HEK293 (cell line): ENCODE results near the gene SOCS4.

ENCODE experiments used
- CTCF ChIA-PET: fragments of 350-600 bp; formaldehyde crosslinking; extraction: SDS; loops from one replicate; lab custom pipeline; 2021; ENCODE audit warnings: antibody characterized with exemption; lab: Yijun Ruan, JAX
- POLR2A ChIA-PET: fragments of 300-600 bp; formaldehyde crosslinking; extraction: SDS; loops from one replicate; lab custom pipeline; 2020; ENCODE audit warnings: antibody characterized with exemption, inconsistent platforms; lab: Yijun Ruan, JAX
- H3K27ac ChIP-seq: fragments of 200-500 bp; sonication (Bioruptor generic); 2 replicates; pipeline ENCODE4 v1.5.1; 2014; ENCODE audit warnings: low read depth, low read length, control low read depth, inconsistent platforms; ENCODE audit errors: extremely low read depth
- H3K36me3 ChIP-seq, 2 experiments: fragments of 200-500 bp in 1 of 2; sonication (Bioruptor generic) in 1 of 2; 1 replicate in 1 of 2; 2 replicates in 1 of 2; pipeline ENCODE4 v1.5.1; 2014 to 2017; ENCODE audit warnings: inconsistent platforms in 2 of 2, low read length in 2 of 2; ENCODE audit not compliant: control insufficient read depth in 2 of 2, insufficient read depth in 1 of 2
- H3K4me1 ChIP-seq: fragments of 200-500 bp; sonication (Bioruptor generic); 2 replicates; pipeline ENCODE4 v1.5.1; 2014; ENCODE audit warnings: mild to moderate bottlenecking, low read length, inconsistent platforms; ENCODE audit not compliant: control insufficient read depth, insufficient read depth
- H3K4me3 ChIP-seq: 2 replicates; pipeline ENCODE4 v1.5.1; 2011; ENCODE audit warnings: low read depth, mild to moderate bottlenecking, control low read depth, low read length, moderate library complexity
- H3K9me3 ChIP-seq: fragments of 200-500 bp; sonication (Bioruptor generic); 2 replicates; pipeline ENCODE4 v1.5.1; 2014; ENCODE audit warnings: low read depth, low read length, inconsistent platforms; ENCODE audit not compliant: control insufficient read depth, insufficient read depth
- GFI1B ChIP-seq: fragments of 450-650 bp; formaldehyde crosslinking; IDR thresholded peaks from 2 replicates; pipeline ENCODE4 v1.5.1; 2016; ENCODE audit warnings: missing biosample characterization, missing genetic modification characterization
- GLIS1 ChIP-seq: fragments of 450-650 bp; formaldehyde crosslinking; IDR thresholded peaks from 2 replicates; pipeline ENCODE4 v1.5.1; 2016; ENCODE audit warnings: missing biosample characterization, missing genetic modification characterization
- MYNN ChIP-seq: fragments of 450-650 bp; formaldehyde crosslinking; IDR thresholded peaks from 2 replicates; pipeline ENCODE4 v1.5.1; 2016; ENCODE audit warnings: missing biosample characterization, missing genetic modification characterization, borderline replicate concordance
- SP2 ChIP-seq: fragments of 450-650 bp; formaldehyde crosslinking; IDR thresholded peaks from 2 replicates; pipeline ENCODE4 v1.5.1; 2016; ENCODE audit warnings: missing biosample characterization, missing genetic modification characterization
- TCF7L2 ChIP-seq: IDR thresholded peaks from 2 replicates; pipeline ENCODE4 v1.6.1; 2011; ENCODE audit warnings: low read depth, mild to moderate bottlenecking, inconsistent platforms, low read length, moderate library complexity, borderline replicate concordance
- ZBTB7A ChIP-seq: fragments of 450-650 bp; formaldehyde crosslinking; IDR thresholded peaks from 2 replicates; pipeline ENCODE4 v1.5.1; 2016; ENCODE audit warnings: low read depth, missing biosample characterization, missing genetic modification characterization
- ZBTB8A ChIP-seq: fragments of 450-650 bp; formaldehyde crosslinking; IDR thresholded peaks from 2 replicates; pipeline ENCODE4 v1.5.1; 2016; ENCODE audit warnings: missing biosample characterization, missing genetic modification characterization
- ZNF174 ChIP-seq: fragments of 450-650 bp; formaldehyde crosslinking; IDR thresholded peaks from 2 replicates; pipeline ENCODE4 v1.5.0; 2017; ENCODE audit warnings: missing biosample characterization, mild to moderate bottlenecking, missing genetic modification characterization
- ZNF2 ChIP-seq: fragments of 450-650 bp; formaldehyde crosslinking; IDR thresholded peaks from 2 replicates; pipeline ENCODE4 v1.5.1; 2016; ENCODE audit warnings: missing biosample characterization, missing genetic modification characterization
- ZNF214 ChIP-seq: fragments of 450-650 bp; formaldehyde crosslinking; IDR thresholded peaks from 2 replicates; pipeline ENCODE4 v1.5.1; 2017; ENCODE audit warnings: missing biosample characterization, mild to moderate bottlenecking, missing genetic modification characterization, borderline replicate concordance
- ZNF274 ChIP-seq, 2 experiments: fragments of 200-500 bp in 1 of 2; fragments of 450-650 bp in 1 of 2; sonication (Bioruptor generic) in 1 of 2; formaldehyde crosslinking in 1 of 2; IDR thresholded peaks; 2 replicates each; pipeline versions ENCODE4 v1.5.1 to v1.6.1; 2014 to 2016; ENCODE audit warnings: borderline replicate concordance in 1 of 2, inconsistent platforms in 1 of 2, low read length in 1 of 2, missing biosample characterization in 1 of 2, missing genetic modification characterization in 1 of 2
- ZNF302 ChIP-seq: fragments of 450-650 bp; formaldehyde crosslinking; IDR thresholded peaks from 2 replicates; pipeline ENCODE4 v1.5.1; 2016; ENCODE audit warnings: missing biosample characterization, missing genetic modification characterization, low read depth
- ZNF324 ChIP-seq: fragments of 450-650 bp; formaldehyde crosslinking; IDR thresholded peaks from 2 replicates; pipeline ENCODE4 v1.5.1; 2016; ENCODE audit warnings: missing biosample characterization, missing genetic modification characterization
- ZNF37A ChIP-seq: fragments of 450-650 bp; IDR thresholded peaks from 2 replicates; pipeline ENCODE4 v1.5.1; 2018; ENCODE audit warnings: missing biosample characterization, missing genetic modification characterization
- ZNF391 ChIP-seq: fragments of 450-650 bp; formaldehyde crosslinking; IDR thresholded peaks from 2 replicates; pipeline ENCODE4 v1.5.1; 2016; ENCODE audit warnings: low read depth, missing biosample characterization, missing genetic modification characterization, borderline replicate concordance
- ZNF394 ChIP-seq: fragments of 450-650 bp; formaldehyde crosslinking; IDR thresholded peaks from 2 replicates; pipeline ENCODE4 v1.5.1; 2016; ENCODE audit warnings: missing biosample characterization, missing genetic modification characterization, mild to moderate bottlenecking, moderate library complexity, borderline replicate concordance
- ZNF423 ChIP-seq: fragments of 450-650 bp; formaldehyde crosslinking; IDR thresholded peaks from 2 replicates; pipeline ENCODE4 v1.5.1; 2016; ENCODE audit warnings: missing biosample characterization, missing genetic modification characterization
- ZNF555 ChIP-seq: fragments of 450-650 bp; formaldehyde crosslinking; conservative IDR thresholded peaks from 2 replicates; pipeline ENCODE4 v1.5.1; 2017; ENCODE audit warnings: missing biosample characterization, mild to moderate bottlenecking, missing genetic modification characterization, inconsistent platforms
- ZNF558 ChIP-seq: fragments of 450-650 bp; formaldehyde crosslinking; IDR thresholded peaks from 2 replicates; pipeline ENCODE4 v1.5.1; 2016; ENCODE audit warnings: missing biosample characterization, missing genetic modification characterization
- ZNF626 ChIP-seq: fragments of 450-650 bp; sonication (Bioruptor Pico); formaldehyde crosslinking; IDR thresholded peaks from 2 replicates; pipeline ENCODE4 v1.5.1; 2018; ENCODE audit warnings: missing biosample characterization, missing genetic modification characterization, inconsistent platforms
- ZNF76 ChIP-seq: fragments of 450-650 bp; formaldehyde crosslinking; IDR thresholded peaks from 2 replicates; pipeline ENCODE4; 2016; ENCODE audit warnings: low read depth, missing biosample characterization, missing genetic modification characterization, borderline replicate concordance
- ZNF791 ChIP-seq: fragments of 450-650 bp; formaldehyde crosslinking; IDR thresholded peaks from 2 replicates; pipeline ENCODE4 v1.5.1; 2016; ENCODE audit warnings: missing biosample characterization, missing genetic modification characterization
- TF ChIP-seq, protein P1 (sequence below): fragments of 450-650 bp; formaldehyde crosslinking; IDR thresholded peaks from 2 replicates; pipeline ENCODE4 v1.5.1; 2017; ENCODE audit warnings: missing biosample characterization, missing genetic modification characterization
- TF ChIP-seq, protein P2 (sequence below): fragments of 450-650 bp; formaldehyde crosslinking; IDR thresholded peaks from 2 replicates; pipeline ENCODE4 v1.5.1; 2017; ENCODE audit warnings: missing biosample characterization, missing genetic modification characterization
- TF ChIP-seq, protein P3 (sequence below): fragments of 450-650 bp; formaldehyde crosslinking; IDR thresholded peaks from 2 replicates; pipeline ENCODE4 v1.5.1; 2016; ENCODE audit warnings: missing biosample characterization, missing genetic modification characterization
- TF ChIP-seq, protein P4 (sequence below): fragments of 450-650 bp; formaldehyde crosslinking; IDR thresholded peaks from 2 replicates; pipeline ENCODE4; 2016; ENCODE audit warnings: missing biosample characterization, missing genetic modification characterization
- TF ChIP-seq, protein P5 (sequence below): fragments of 450-650 bp; formaldehyde crosslinking; IDR thresholded peaks from 2 replicates; pipeline ENCODE4 v1.5.1; 2017; ENCODE audit warnings: missing biosample characterization, missing genetic modification characterization

SOCS4 gene

DNA sequence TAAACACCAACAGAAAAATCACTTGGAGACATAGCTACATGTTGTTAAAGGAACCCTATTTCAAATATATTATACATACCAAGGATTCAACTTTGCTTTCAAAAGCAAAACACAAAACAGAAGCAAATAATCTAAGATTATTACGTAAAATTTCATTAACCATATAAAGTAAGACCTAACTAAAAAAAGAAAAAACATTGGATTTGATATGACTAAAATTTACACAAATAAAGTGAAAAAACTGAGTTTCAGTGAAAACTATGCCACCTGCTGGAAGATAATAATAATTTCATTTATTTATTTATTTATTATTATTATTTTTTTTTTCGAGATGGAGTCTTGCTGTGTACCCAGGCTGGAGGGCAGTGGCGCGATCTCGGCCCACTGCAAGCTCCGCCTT lies 45.3 kb upstream of the SOCS4 start:
- no peak overlapping the region for H3K27ac ChIP-seq
- TF ChIP-seq ZNF174 (tag by site-specific recombination) (no peak), ZNF274 (IDR thresholded peaks at IDR 0.05; ENCODE audit: low read length) (no peak), ZNF274 (tag by site-specific recombination; IDR thresholded peaks at IDR 0.05; ENCODE audit: borderline replicate concordance) (no peak), ZNF626 (tag by site-specific recombination) (no peak), ZNF2 (tag by site-specific recombination) (no peak), GLIS1 (tag by site-specific recombination) (no peak), TCF7L2 (no peak), ZNF214 (tag by site-specific recombination) (no peak), ZNF791 (tag by site-specific recombination) (no peak), ZNF37A (tag by site-specific recombination) (no peak), ZNF558 (no peak), ZBTB7A (tag by site-specific recombination) (no peak)
- TF ChIP-seq, protein P1, sequence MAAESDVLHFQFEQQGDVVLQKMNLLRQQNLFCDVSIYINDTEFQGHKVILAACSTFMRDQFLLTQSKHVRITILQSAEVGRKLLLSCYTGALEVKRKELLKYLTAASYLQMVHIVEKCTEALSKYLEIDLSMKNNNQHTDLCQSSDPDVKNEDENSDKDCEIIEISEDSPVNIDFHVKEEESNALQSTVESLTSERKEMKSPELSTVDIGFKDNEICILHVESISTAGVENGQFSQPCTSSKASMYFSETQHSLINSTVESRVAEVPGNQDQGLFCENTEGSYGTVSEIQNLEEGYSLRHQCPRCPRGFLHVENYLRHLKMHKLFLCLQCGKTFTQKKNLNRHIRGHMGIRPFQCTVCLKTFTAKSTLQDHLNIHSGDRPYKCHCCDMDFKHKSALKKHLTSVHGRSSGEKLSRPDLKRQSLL (tag by site-specific recombination): no peak
- TF ChIP-seq, protein P2, sequence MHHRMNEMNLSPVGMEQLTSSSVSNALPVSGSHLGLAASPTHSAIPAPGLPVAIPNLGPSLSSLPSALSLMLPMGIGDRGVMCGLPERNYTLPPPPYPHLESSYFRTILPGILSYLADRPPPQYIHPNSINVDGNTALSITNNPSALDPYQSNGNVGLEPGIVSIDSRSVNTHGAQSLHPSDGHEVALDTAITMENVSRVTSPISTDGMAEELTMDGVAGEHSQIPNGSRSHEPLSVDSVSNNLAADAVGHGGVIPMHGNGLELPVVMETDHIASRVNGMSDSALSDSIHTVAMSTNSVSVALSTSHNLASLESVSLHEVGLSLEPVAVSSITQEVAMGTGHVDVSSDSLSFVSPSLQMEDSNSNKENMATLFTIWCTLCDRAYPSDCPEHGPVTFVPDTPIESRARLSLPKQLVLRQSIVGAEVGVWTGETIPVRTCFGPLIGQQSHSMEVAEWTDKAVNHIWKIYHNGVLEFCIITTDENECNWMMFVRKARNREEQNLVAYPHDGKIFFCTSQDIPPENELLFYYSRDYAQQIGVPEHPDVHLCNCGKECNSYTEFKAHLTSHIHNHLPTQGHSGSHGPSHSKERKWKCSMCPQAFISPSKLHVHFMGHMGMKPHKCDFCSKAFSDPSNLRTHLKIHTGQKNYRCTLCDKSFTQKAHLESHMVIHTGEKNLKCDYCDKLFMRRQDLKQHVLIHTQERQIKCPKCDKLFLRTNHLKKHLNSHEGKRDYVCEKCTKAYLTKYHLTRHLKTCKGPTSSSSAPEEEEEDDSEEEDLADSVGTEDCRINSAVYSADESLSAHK: no peak
- TF ChIP-seq, protein P3, sequence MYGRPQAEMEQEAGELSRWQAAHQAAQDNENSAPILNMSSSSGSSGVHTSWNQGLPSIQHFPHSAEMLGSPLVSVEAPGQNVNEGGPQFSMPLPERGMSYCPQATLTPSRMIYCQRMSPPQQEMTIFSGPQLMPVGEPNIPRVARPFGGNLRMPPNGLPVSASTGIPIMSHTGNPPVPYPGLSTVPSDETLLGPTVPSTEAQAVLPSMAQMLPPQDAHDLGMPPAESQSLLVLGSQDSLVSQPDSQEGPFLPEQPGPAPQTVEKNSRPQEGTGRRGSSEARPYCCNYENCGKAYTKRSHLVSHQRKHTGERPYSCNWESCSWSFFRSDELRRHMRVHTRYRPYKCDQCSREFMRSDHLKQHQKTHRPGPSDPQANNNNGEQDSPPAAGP (tag by site-specific recombination): no peak
- TF ChIP-seq, all 188 proteins: peak for 0
- no peaks in the 10 kb centered on the region for H3K9me3 ChIP-seq
- no peaks in the 10 kb centered on the region for H3K4me1 ChIP-seq
- no peak overlapping the region for H3K4me3 ChIP-seq
- ChIA-PET POLR2A (no interaction called here), CTCF (interaction anchor here (0.7 to 1.4 kb wide), 4 partner anchors 34 to 542 kb away, joined by 3 to 5 read pairs (median 4); no protein-coding TSS in a partner anchor)
- peaks cover 52 to 69% of the 10 kb centered on the region in 2 experiments for H3K36me3 ChIP-seq

DNA sequence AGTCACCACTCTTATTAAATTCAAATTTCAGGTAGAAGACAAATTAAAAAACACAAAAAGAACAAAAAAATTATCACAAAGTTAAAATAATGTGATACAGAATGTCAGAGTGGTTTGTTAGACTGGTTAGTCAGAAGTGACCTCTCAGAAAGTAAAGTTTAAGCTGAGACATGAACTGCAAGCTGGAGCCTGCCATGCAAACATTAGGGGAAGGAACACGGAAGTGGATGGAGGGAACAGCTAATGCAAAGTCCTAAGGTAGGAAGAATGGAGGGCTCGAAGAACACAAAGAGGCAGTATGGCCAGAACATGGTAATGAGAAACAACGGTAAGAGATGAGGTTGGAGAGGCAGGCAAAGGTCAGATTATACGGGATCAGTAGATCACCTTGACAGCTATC lies 41.9 kb upstream of the SOCS4 start:
- H3K9me3 ChIP-seq: no peaks in the 10 kb centered on the region
- H3K27ac ChIP-seq: no peak overlapping the region
- POLR2A ChIA-PET: no interaction called here
- no peak overlapping the region for H3K4me3 ChIP-seq
- CTCF ChIA-PET: interaction anchor here (0.7 kb wide), 1 partner anchor 191 kb away, joined by 4 read pairs; no protein-coding TSS in a partner anchor
- peaks cover 64 to 74% of the 10 kb centered on the region in 2 experiments for H3K36me3 ChIP-seq
- H3K4me1 ChIP-seq: no peaks in the 10 kb centered on the region
- TF ChIP-seq ZNF76 (tag by site-specific recombination): no peak
- TF ChIP-seq ZNF394 (tag by site-specific recombination): no peak
- no peak for TF ChIP-seq ZBTB8A (tag by site-specific recombination)
- TF ChIP-seq ZNF391 (tag by site-specific recombination): no peak
- TF ChIP-seq MYNN (tag by site-specific recombination): no peak
- TF ChIP-seq, protein P4, sequence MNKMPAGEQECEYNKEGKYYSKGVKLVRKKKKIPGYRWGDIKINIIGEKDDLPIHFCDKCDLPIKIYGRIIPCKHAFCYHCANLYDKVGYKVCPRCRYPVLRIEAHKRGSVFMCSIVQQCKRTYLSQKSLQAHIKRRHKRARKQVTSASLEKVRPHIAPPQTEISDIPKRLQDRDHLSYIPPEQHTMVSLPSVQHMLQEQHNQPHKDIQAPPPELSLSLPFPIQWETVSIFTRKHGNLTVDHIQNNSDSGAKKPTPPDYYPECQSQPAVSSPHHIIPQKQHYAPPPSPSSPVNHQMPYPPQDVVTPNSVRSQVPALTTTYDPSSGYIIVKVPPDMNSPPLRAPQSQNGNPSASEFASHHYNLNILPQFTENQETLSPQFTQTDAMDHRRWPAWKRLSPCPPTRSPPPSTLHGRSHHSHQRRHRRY: no peak
- TF ChIP-seq, protein P5, sequence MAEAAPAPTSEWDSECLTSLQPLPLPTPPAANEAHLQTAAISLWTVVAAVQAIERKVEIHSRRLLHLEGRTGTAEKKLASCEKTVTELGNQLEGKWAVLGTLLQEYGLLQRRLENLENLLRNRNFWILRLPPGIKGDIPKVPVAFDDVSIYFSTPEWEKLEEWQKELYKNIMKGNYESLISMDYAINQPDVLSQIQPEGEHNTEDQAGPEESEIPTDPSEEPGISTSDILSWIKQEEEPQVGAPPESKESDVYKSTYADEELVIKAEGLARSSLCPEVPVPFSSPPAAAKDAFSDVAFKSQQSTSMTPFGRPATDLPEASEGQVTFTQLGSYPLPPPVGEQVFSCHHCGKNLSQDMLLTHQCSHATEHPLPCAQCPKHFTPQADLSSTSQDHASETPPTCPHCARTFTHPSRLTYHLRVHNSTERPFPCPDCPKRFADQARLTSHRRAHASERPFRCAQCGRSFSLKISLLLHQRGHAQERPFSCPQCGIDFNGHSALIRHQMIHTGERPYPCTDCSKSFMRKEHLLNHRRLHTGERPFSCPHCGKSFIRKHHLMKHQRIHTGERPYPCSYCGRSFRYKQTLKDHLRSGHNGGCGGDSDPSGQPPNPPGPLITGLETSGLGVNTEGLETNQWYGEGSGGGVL (tag by site-specific recombination): no peak
- TF ChIP-seq GFI1B (tag by site-specific recombination): no peak
- no peak for TF ChIP-seq SP2 (tag by site-specific recombination)
- no peak for TF ChIP-seq ZNF302 (tag by site-specific recombination)
- TF ChIP-seq ZNF324 (tag by site-specific recombination): no peak
- no peak for TF ChIP-seq ZNF555 (tag by site-specific recombination)
- TF ChIP-seq ZNF423 (tag by site-specific recombination): no peak
